GM18868 (cell line): ENCODE results near the gene REM2.
"Not testable (repeated sequence)": the region's sequence is repeated elsewhere in the genome, so short reads cannot be mapped to it uniquely, and the experiment has no call there.

Experiments
- ATAC-seq: cut with Tn5 transposase; IDR thresholded peaks from one replicate; pipeline ENCODE4 v1.9.1; 2021; ENCODE audit warnings: mild to moderate bottlenecking, moderate library complexity; ENCODE audit not compliant: unreplicated experiment

REM2 gene

DNA sequence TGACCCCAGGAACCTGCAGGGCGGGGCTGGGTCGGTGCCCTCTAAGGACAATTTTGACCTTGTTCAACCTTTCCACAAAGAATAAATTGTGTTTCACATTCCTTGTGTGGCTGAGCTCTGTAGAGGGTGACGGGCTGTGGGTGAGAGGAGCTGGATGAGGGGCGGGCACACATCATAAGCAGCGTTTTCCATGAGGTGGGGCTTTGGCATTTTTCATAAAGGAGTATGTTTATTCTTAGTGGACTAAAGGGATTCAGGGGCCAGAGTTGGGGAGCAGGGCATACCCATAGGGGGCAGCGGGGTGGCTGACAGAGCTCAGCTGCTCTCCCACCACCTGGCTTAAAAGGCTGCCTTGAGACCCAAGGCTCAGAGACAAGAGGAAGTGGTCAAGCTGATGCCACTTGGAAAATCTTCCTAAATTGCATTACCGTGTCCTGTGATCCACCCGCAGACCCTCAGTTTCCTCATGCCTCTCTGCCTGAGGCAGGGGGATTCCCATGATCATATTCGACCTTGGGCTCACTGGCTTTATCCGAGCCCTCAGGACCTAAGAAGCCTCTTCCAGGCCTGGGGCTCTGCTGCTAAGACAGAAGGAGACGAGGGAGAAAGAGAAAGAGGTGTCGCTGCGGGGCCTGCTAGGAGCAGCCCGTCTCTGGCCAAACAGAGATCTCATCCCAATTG lies 35.2 kb upstream of the REM2 start:
- ATAC-seq: no peak

DNA sequence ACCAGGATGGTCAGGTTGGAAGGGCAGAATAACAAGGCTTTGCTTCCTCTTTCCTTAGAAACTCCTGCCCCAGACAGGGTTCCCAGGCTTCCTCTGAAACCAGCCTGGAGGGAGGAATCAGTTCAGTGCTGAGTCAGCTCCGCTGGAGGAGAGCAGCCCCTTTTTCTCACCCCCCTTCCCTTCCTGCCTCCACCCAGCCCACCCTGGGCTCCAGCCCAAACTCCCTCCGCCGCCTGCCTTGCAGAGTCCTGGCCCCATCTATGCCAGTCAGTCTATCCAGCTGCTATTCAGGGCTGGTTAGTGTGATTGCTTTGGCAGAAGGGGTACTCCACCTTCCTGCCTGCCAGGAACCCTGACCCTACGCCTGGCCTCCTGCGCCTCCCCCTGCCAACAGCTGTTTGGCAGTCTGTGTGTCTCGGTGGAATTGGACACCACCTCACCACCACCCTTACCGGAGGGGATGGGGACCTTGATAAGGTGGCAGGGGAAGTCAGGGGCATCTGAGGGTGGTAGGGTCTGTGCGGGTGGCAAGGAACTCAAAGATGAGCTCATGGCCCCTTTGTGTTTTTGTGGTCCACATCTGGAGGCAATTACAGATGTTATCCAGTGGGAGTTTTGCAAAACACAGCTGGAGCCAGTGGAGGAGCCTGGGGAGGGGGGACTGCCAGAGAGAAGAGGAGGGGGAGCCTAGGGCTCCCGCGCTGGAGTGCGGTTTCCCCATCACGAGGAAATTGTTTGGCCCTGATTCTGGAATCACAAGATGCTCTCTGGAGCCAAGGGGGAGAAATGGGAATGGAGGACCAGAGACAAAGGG lies 34.5 kb upstream of the REM2 start:
- no peak for ATAC-seq

DNA sequence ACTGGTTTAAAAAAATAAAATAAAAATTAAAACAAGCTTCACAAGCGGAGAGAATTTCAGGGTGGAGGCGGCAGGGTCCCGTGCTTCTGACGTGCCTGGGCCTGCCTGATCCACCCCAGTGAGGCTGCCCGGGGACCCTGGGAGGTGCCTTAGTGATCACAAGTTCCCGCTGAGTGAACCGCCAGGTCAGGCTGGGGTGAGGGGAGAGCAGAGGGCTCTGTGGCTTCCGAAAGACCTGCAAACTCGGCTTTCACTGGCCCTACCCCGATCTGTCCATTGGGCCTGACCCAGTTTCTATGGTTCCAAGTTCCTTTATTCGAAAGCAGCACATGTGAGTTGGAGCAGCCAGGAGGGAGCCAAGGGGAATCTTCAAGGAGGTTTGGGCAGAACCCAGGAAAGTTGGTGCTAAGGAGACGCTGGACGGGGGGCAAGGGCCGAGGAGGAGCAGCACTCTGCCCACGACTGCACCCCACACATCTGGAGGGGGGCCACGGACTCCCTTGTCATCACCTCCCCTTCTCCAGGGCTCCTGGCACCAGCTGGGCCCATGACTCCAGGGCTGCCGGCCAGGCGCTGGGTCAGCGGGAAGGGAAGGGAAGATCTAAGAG lies 33.7 kb upstream of the REM2 start:
- no peak for ATAC-seq

DNA sequence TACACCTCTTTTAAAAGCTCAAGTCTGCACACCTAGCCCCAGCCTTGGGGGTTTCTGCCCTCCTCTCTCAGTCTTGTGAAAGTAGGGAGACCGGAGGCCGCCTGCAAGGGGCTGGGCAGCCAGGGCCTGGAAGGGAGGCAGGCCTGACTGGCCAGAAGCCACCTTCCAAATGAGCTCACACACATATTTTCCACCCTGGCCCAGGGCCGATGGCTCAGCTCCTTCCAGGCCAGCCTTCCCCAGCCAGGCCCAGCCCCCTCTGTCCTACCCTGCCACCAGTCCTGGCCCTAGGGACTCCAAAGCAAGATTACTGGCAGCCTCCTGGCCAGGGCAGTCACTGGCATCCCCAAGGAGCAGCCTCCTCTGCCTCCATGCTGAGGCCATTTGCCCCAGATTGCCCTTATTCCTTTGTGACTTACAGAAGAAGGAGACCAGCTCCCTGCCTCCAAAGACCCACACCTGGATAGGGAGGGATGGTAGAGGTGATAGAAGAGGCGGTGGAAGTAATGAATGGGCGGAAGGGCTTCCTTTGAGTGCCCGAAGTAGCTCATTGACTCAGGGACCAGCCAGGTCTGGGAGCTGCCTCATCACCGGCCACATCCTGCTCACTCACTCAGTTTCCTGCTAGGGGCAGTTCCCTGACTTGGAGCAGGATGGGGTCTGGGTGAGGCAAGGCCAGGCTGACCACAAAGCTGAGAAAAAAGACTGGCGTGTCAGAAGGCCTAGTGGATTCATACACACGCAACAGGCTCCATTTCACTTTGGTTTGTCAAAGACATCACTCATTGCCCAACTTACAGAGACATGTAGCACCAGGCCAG lies 31.9 kb upstream of the REM2 start:
- no peak for ATAC-seq

DNA sequence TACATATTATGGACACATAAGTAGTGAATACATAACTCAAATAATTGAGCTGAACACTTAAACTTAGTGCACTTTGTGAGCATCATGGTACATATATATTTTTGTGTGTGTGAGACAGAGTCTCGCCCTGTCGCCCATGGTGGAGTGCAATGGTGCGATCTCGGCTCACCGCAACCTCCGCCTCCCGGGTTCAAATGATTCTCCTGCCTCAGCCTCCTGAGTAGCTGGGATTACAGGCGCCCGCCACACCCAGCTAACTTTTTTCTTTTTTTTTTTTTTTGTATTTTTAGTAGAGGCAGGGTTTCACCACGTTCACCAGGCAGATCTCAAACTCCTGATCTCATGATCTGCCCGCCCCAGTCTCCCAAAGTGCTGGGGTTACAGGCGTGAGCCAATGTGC lies 30.8 kb upstream of the REM2 start:
- not testable (repeated sequence) for ATAC-seq

DNA sequence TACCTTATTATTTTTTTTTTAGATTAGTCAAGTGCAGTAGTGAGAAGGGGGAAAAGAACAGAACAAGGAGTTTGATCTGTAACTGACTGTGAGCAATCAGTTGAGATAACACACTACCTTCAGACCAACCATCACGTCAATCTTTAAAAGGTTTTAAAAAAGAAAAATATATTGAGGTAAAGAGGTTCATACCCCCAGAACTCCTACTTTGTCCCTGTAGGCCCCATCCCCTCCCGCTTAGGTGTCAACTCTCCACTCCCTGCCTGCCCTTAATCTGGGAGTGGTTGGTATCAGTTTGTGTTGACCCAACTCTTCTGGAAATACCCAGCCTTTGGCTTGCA lies 30.5 kb upstream of the REM2 start:
- ATAC-seq: no peak

DNA sequence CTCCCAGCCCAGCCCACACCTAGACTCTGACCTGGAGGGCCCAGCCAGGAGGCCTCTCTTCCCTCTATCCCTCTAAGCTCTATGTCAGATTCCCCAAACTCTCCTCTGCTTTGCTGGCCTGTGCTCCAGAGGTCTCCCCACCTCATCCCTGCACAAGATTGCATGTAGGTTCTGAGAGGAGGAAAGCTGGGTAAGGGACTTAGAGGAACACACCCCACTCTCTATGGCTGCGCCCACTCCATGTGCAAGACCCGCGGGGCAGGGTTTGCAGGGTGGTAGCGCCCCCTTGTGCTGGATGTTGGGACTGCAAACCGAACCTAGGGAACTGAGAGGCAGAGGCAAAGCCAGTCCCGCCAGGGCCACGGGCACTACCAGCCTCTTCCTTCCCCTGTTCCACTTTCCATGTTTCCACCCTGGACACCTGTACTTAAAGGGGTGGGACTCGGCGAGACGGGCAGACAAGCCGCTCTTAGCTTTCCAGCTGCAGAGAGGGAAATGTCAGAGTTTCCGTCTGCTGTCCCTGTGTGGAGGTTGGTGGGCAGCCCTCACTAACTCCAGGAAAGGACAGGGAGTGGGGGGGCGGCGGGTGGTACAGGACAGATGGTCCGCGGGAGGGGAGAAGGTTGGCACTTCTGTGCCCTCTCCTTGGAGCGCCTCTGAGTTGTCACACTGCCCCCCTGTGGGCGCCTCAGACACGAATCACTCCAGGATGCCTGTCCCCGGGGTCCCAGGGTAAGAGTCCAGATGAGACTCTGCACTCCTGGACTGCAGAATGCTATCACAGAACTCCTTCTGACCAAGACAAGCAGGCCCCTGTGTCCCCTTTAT lies 29.9 kb upstream of the REM2 start:
- peak; percentile 69 for ATAC-seq

DNA sequence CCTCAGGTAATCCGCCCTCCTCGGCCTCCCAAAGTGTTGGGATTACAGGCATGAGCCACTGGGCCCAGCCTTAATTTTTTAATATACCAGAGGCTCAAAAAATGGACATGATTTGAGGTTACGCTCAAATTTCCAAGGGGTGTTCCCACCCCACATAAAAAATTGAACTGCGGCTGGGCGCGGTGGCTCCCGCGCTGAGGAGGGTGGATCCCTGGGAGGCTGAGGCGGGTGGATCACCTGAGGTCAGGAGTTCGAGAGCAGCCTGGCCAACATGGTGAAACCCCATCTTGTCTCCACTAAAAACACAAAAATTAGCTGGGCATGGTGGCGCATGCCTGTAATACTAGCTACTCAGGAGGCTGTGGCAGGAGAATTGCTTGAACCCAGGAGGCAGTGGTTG lies 28.7 kb upstream of the REM2 start:
- ATAC-seq: not testable (repeated sequence)

DNA sequence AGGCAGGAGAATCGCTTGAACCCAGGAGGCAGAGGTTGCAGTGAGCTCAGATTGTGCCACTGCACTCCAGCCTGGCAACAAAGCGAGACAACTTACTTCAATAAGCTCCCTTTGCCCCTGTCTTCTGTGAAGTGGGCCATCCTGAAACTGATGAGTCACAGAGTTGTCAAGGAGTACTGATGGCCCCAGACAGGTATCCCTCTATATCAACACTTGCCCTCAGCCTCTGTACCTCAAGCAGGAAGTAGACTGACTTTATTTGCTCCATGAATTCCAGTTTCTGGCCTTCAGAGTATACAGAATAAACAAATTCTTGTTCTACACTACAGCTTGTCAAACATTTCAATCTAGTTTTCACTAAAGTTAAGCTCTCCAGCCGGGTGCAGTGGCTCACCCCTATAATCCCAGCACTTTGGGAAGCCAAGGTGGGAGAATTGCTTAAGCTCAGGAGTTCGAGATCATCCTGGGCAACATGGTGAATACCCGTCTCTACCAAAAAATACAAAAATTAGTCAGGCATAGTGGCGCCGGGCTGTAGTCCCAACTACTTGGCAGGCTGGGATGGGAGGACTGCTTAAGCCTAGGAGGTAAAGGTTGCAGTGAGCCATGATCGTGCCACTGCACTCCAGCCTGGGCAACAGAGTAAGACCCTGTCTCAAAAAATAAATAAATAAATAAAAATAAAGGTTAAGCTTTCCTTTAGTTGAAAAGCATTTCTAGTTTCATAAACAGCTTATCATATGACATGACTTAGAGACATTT lies 27.9 kb upstream of the REM2 start:
- no peak for ATAC-seq

DNA sequence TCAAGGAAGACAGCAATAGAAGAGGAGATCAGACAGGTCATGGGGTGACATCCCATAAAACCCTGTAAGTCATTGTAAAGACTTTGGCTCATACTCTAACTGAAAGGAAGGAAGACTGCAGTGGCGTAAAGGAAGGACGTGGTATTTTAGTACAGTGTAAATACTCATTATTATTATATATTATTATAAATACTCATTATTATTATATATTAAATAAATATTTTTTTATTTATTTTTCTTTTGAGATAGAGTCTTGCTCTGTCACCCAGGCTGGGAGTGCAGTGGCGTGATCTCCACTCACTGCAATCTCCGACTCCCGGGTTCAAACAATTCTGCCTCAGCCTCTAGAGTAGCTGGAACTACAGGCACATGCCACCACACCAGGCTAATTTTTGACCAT lies 26.6 kb upstream of the REM2 start:
- ATAC-seq: no peak

DNA sequence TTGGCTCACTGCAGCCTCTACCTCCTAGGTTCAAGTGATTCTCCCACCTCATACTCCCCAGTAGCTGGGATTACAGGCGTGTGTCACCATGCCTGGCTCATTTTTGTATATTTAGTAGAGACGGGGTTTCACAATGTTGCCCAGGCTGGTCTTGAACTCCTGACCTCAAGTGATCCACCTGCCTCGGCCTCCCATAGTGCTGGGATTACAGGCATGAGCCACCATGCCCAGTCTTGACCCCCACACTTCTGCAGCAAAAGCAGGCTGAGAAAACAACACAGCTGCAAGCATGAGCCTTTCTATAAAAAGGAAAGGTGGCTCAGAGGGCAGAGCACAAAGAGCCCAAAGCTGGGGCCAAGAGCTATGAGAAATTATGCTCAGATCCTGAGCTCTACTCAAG lies 22.6 kb upstream of the REM2 start:
- not testable (repeated sequence) for ATAC-seq

DNA sequence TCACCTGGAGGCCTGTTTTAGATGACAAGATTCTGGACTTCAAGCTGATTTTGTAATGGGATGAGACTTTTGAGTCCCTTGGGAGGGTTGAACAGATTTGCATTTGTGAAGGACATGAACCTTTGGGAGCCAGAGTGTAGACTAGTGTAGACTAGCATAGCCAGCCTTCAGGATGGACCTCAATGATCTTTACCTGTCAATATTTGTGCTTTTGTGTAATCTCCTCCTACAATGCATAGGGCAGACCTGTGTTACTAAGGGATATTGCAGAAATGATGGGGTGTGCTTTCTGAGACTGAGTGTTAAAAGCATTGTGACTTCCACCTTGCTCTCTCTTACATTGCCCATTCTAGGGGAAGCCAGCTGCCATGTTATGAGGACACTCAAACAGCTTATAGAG lies 21.4 kb upstream of the REM2 start:
- ATAC-seq: no peak

DNA sequence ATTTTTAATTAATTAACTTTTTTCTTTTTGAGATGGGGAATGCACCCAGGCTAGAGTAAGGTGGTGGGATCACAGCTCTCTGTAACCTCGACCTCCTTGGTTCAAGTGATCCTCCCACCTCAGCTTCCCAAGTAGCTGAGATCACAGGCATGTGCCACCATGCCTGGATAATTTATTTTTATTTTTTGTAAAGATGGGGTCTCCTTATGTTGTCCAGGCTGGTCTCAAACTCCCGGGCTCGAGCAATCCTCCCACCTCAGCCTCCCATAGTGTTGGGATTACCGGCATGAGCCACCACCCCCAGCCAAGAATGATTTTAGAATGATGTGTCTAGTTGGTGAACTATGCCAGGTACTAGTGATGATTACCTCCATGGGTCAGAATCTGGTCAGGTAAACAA lies 18.0 kb upstream of the REM2 start:
- no peak for ATAC-seq

DNA sequence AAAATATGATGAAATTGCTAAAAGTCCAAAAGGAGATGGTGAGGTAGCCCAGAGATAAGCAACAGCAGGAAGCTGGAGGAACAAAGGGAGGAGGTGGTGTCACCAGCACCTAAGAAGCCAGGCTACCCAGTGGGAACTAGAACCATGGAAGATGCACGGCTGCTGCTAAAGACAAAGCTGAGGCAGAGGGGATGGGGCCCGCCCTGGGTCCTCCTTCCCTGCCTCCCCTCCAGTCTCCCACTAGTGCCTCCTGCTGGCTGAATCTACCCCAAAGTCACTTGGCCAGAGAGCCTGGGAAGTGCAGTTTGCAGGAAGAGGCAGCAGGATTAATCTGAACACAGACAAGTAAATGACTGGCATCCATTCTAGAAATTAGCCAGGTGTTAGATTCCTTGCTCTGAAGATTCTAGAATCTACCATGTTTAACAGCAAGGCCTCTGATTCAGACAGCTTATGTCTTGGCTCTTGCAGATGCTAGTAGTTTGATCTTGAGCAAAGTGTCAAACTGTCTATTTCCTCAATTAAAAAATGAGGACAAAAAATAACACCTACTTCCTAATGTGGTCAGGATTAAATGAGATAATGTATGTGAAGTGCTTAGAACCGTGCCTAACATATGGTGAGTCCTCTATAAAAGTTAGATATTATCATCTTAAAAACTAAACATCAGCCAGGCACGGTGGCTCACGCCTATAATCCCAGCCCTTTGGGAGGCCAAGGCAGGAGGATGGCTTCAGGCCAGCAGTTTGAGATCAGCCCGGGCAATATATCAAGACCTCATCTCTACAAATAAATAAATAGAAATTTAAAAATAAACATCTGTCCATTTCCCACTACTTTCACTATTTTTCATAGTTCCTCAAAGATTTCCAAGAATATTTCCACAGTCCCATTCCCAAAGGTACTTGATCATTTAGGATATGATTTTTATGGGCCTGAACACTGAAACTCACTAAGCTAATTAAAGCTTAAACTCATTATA lies 17.3 kb upstream of the REM2 start:
- no peak for ATAC-seq

DNA sequence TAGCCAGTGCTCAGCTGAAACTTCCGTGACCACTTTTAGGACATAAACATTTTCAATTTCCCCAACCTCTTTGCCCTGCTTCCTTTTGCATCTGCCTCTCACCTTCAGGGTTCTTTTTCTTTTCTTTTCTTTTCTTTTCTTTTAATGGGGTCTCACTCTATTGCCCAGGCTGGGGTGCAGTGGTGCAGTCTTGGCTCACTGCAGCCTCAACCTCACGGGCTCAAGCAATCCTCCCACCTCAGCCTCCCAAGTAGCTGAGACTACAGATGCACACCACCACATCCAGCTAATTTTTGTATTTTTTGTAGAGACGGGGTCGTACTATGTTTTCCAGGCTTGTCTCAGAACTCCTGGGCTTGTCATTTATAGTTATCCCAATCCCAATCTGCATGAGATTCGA lies 16.1 kb upstream of the REM2 start:
- ATAC-seq: no peak

DNA sequence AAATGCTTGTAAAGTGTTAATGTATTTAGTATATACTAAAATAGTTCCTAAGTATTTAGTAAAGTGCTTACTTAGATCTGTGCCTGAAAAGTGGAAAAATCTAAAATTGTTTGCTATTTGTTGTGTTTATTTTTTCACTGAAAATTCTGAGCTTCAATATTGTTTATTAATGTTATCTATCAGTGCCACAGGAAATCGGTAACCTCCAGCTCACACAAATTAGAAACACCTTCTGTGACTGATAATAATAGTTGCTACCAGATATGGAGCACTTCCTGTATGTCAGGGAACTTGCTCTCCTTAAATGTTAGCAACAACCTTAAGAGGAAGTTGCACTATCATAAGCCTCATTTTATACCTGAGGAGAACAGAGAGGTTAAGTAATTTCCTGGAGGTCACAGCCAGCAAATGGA lies 12.2 kb upstream of the REM2 start:
- peak; percentile 54 for ATAC-seq

DNA sequence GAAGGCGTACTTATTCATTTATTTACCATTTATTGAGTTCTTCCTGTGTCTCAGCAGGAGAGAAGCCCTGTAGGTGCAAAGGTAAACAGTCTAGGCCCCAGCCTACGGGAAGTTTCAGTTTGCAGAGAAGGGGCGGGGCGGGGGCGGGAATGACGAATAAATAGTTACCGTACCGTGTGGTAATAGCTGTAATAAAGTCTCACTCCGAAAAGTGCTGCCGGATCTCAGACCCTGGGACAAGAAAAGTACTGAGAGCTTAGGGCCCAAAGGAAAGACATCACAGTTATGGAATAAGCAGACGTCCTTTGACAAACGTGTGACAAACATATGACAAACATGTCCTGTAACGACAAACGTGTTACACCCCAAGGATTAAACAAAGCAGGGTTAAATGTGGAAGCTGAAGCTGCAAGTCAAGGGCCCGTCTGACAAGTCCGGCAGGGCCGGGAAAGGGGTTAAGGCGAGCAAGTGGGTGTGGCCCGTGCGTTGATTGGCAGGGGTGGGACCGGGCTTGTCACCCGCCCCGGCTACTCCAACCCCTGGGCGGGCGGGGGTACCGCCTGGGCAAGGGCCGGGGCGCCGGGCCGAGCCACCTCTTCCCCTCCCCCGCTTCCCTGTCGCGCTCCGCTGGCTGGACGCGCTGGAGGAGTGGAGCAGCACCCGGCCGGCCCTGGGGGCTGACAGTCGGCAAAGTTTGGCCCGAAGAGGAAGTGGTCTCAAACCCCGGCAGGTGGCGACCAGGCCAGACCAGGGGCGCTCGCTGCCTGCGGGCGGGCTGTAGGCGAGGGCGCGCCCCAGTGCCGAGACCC lies 11.6 kb upstream of the REM2 start, which contains the start of gene LRP10:
Gene LRP10, plus strand, starts transcription at position 517 of the 809 bp plus-strand sequence. CDS start 564 bp downstream, outside the sequence.
- ATAC-seq: peak; percentile 76
